ENCODE data around the gene PLP2. TPM values are rescaled to one million over a fixed set of nuclear protein-coding genes. Genes with fewer than 3 reads are reported as not detected.

PLP2 gene
- total and polyA plus RNA-seq, 2 of the 13 experiments (the other 11 are each of a cell fraction or from before 2014, with no cell fraction given) = 0.40 to 3.6 TPM

DNA sequence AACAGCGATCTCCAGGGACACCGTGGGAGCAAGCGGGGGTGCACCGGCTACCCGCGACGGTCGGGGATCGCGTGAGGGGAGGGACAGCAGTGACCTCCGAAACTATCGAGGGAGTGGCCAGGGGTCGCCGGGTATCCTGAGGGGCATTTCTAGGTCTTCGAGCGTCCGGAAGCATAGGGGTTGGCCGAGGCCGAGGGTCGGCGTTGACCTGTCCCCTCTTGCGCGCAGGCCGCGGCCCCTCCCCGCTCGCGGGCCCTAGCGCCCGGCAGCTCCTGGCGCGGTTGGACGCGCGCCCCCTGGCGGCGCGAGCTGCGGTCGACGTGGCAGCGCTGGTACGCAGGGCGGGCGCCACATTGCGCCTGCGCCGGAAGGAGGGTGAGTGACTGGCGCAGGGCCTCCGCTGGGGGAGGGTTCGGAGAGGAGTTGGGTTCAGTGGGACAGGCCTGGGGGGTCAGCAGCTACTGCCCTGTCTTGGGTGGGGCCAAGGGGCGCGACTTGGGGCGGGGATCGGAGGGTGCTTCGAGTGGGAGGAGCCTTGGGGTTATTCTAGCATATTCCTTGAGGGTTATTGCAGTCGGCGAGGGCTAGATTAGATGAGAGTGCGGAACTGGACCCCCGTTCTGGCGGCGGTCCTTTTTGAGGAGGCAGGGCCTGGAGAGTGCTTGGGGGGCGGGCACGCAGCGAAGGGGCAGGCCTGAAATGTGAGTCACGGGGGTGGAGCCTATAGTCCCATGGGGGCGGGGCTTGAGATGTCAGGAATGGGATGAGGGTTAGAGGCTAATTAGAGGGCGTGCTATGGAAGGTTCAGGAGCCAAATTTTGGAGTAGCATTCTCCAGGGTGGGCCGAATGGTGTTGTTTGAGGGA is 7.9 kb upstream of the PLP2 start (continued):
- no peak for TF ChIP-seq JDP2 (CRISPR knock-in tag; IDR thresholded peaks at IDR 0.05; ENCODE audit: borderline replicate concordance)
- TF ChIP-seq PAWR (CRISPR knock-in tag; IDR thresholded peaks at IDR 0.05; ENCODE audit: borderline replicate concordance) = no peak
- TF ChIP-seq RFXAP (CRISPR knock-in tag; IDR thresholded peaks at IDR 0.05; ENCODE audit: borderline replicate concordance) = peak; percentile 39; the same call in 1 of the 2 replicates
- TF ChIP-seq SALL2 (CRISPR knock-in tag; IDR thresholded peaks at IDR 0.05) = no peak
- TF ChIP-seq POLR2G (IDR thresholded peaks at IDR 0.05; ENCODE audit: low read depth, low read length) = 0 out of 2 replicates have a peak, but pooled peaks have one; percentile 36
- peak; percentile 34; the same call in 1 of the 2 replicates for TF ChIP-seq ZNF121 (CRISPR knock-in tag; IDR thresholded peaks at IDR 0.05)
- TF ChIP-seq, protein P1, sequence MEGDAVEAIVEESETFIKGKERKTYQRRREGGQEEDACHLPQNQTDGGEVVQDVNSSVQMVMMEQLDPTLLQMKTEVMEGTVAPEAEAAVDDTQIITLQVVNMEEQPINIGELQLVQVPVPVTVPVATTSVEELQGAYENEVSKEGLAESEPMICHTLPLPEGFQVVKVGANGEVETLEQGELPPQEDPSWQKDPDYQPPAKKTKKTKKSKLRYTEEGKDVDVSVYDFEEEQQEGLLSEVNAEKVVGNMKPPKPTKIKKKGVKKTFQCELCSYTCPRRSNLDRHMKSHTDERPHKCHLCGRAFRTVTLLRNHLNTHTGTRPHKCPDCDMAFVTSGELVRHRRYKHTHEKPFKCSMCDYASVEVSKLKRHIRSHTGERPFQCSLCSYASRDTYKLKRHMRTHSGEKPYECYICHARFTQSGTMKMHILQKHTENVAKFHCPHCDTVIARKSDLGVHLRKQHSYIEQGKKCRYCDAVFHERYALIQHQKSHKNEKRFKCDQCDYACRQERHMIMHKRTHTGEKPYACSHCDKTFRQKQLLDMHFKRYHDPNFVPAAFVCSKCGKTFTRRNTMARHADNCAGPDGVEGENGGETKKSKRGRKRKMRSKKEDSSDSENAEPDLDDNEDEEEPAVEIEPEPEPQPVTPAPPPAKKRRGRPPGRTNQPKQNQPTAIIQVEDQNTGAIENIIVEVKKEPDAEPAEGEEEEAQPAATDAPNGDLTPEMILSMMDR (CRISPR knock-in tag; IDR thresholded peaks at IDR 0.05) = peak; percentile 82
- no peak for TF ChIP-seq CBX5 (CRISPR knock-in tag; IDR thresholded peaks at IDR 0.05; ENCODE audit: borderline replicate concordance)
- TF ChIP-seq MXD4 (CRISPR knock-in tag; IDR thresholded peaks at IDR 0.05) = no peak
- TF ChIP-seq ESRRA (CRISPR knock-in tag; IDR thresholded peaks at IDR 0.05; ENCODE audit: low read depth) = no peak
- TF ChIP-seq HDAC1 (CRISPR knock-in tag; IDR thresholded peaks at IDR 0.05) = no peak
- TF ChIP-seq, protein P2, sequence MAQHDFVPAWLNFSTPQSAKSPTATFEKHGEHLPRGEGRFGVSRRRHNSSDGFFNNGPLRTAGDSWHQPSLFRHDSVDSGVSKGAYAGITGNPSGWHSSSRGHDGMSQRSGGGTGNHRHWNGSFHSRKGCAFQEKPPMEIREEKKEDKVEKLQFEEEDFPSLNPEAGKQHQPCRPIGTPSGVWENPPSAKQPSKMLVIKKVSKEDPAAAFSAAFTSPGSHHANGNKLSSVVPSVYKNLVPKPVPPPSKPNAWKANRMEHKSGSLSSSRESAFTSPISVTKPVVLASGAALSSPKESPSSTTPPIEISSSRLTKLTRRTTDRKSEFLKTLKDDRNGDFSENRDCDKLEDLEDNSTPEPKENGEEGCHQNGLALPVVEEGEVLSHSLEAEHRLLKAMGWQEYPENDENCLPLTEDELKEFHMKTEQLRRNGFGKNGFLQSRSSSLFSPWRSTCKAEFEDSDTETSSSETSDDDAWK (CRISPR knock-in tag; IDR thresholded peaks at IDR 0.05) = no peak
- TF ChIP-seq, protein P3, sequence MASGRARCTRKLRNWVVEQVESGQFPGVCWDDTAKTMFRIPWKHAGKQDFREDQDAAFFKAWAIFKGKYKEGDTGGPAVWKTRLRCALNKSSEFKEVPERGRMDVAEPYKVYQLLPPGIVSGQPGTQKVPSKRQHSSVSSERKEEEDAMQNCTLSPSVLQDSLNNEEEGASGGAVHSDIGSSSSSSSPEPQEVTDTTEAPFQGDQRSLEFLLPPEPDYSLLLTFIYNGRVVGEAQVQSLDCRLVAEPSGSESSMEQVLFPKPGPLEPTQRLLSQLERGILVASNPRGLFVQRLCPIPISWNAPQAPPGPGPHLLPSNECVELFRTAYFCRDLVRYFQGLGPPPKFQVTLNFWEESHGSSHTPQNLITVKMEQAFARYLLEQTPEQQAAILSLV (CRISPR knock-in tag; IDR thresholded peaks at IDR 0.05; ENCODE audit: borderline replicate concordance) = 0 out of 2 replicates have a peak, but pooled peaks have one; percentile 28
- TF ChIP-seq TAF15 (IDR thresholded peaks at IDR 0.05; ENCODE audit: low read depth, low read length, poor library complexity, severe bottlenecking) = no peak
- no peak for TF ChIP-seq PHF8 (CRISPR knock-in tag; IDR thresholded peaks at IDR 0.05)
- 0 out of 2 replicates have a peak, but pooled peaks have one; percentile 25 for TF ChIP-seq ZNF563 (CRISPR knock-in tag; IDR thresholded peaks at IDR 0.05)
- TF ChIP-seq ZNF3 (CRISPR knock-in tag; IDR thresholded peaks at IDR 0.05) = no peak
- TF ChIP-seq ZFAT (CRISPR knock-in tag; conservative IDR thresholded peaks at IDR 0.05) = no peak
- peak; percentile 49; the same call in 1 of the 2 replicates for TF ChIP-seq SALL1 (CRISPR knock-in tag; IDR thresholded peaks at IDR 0.05)
- TF ChIP-seq CAMTA2 (CRISPR knock-in tag; IDR thresholded peaks at IDR 0.05; ENCODE audit: borderline replicate concordance) = no peak
- no peak for TF ChIP-seq ZNF232 (CRISPR knock-in tag; IDR thresholded peaks at IDR 0.05; ENCODE audit: borderline replicate concordance)
- no peak for TF ChIP-seq NFYC (CRISPR knock-in tag; IDR thresholded peaks at IDR 0.05)
- TF ChIP-seq, protein P4, sequence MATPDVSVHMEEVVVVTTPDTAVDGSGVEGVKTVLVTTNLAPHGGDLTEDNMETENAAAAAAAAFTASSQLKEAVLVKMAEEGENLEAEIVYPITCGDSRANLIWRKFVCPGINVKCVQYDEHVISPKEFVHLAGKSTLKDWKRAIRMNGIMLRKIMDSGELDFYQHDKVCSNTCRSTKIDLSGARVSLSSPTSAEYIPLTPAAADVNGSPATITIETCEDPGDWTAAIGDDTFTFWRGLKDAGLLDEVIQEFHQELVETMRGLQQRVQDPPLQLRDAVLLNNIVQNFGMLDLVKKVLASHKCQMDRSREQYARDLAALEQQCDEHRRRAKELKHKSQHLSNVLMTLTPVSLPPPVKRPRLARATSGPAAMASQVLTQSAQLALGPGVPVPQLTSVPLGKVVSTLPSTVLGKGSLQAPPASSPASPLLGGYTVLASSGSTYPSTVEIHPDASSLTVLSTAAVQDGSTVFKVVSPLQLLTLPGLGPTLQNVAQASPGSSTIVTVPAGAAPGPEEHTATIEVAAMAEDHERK (CRISPR knock-in tag; IDR thresholded peaks at IDR 0.05; ENCODE audit: low read depth) = no peak
